ENCODE data around the gene LRP2.

Gene LRP2

DNA sequence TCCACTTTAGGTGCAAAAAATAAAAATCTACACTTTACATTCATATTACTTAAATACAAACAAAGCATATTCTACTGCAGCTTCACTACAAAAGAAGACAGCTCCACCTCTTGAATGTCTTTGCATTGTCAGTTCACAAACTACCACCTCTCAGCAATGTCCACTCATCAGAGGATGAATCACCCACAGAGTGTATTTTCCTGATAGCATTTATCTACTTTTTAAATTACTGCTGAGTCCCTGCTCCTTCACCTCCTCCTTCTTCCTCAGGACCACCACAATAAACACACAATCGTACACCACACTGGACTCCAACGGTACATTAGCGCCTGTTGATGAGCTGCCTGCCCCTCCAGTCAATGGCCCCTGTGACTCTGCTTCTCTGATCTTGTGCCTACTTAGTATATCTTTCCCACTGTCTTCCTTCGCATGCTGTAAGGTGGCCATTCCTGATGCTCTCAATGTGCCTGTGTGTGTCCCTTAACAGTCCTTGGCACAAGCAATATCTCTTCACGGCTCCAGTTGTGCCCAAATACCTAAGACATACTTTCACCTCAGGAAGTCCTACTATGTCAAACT, 172.0 kb downstream of the LRP2 start:
- no peak for DNase-seq (ENCODE audit: low spot score)
- in situ Hi-C loops (cut with MboI; ENCODE audit: low sequenced_read_pairs, unreplicated experiment) = no loop called here
- no peak for TF ChIP-seq CTCF (IDR thresholded peaks at IDR 0.05; ENCODE audit: borderline replicate concordance, control extremely low read depth, extremely low read depth, insufficient read depth, missing control alignments)

GRCh38 chr2:169189132-169189531, 173.2 kb downstream of the LRP2 start:
- no peak for DNase-seq (ENCODE audit: low spot score)
- no peak for TF ChIP-seq CTCF (IDR thresholded peaks at IDR 0.05; ENCODE audit: borderline replicate concordance, control extremely low read depth, extremely low read depth, insufficient read depth, missing control alignments)
- in situ Hi-C loops (cut with MboI; ENCODE audit: low sequenced_read_pairs, unreplicated experiment) = no loop called here

- in situ Hi-C loops (cut with MboI; ENCODE audit: low sequenced_read_pairs, unreplicated experiment) = no loop called here
- no peak for DNase-seq (ENCODE audit: low spot score)
- TF ChIP-seq CTCF (IDR thresholded peaks at IDR 0.05; ENCODE audit: borderline replicate concordance, control extremely low read depth, extremely low read depth, insufficient read depth, missing control alignments) = no peak
Measured at GRCh38 chr2:169185711-169186110, 176.6 kb downstream of the LRP2 start.

- in situ Hi-C loops (cut with MboI; ENCODE audit: low sequenced_read_pairs, unreplicated experiment) = no loop called here
- no peak for TF ChIP-seq CTCF (IDR thresholded peaks at IDR 0.05; ENCODE audit: borderline replicate concordance, control extremely low read depth, extremely low read depth, insufficient read depth, missing control alignments)
- DNase-seq (ENCODE audit: low spot score) = no peak
Measured at GRCh38 chr2:169184074-169184473, 178.3 kb downstream of the LRP2 start.

DNA sequence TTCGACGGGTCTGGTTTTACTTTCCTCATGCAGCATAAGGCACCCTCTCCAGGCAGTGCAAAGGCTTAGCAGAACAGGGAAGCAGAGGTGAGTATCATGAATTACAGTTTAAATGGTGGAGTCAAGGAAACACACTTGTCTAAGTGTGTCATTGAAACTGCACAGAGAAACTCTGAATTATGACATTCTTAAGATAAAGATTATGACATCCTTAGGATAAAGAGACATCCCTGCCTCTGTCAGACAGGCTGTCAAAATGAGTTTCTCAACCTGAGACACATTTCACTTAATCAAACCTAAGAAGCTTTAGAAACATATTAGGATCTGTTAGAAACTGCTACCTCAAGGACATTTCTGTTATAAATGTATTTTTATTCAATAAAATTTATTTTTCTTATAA, 179.8 kb downstream of the LRP2 start:
- TF ChIP-seq CTCF (IDR thresholded peaks at IDR 0.05; ENCODE audit: borderline replicate concordance, control extremely low read depth, extremely low read depth, insufficient read depth, missing control alignments) = no peak
- in situ Hi-C loops (cut with MboI; ENCODE audit: low sequenced_read_pairs, unreplicated experiment) = no loop called here
- DNase-seq (ENCODE audit: low spot score) = no peak

DNA sequence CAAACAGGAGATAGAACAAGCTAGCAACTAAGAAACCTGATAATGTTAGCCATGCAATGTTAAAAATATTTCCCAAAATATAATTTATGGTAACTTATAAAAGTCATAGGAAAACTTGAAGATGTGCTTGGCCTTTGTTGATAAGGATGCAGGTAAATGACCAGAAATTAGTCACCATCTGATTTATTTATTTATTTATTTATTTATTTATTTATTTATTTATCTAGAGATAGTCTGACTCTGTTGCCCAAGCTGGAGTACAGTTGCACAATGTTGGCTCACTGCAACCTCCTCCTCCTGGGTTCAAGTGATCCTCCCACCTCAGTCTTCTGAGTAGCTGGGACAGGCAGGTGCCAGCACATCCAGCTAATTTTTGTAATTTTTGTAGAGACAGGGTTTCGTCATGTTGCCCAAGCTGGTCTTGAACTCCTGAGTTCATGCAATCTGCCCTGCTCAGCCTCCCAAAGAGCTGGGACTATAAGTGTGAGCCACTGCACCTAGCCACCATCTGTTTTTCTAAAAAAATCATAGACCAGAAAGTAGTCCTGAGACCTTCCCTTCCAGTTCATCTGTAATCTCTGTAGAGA, 183.4 kb downstream of the LRP2 start:
- TF ChIP-seq CTCF (IDR thresholded peaks at IDR 0.05; ENCODE audit: borderline replicate concordance, control extremely low read depth, extremely low read depth, insufficient read depth, missing control alignments) = no peak
- in situ Hi-C loops (cut with MboI; ENCODE audit: low sequenced_read_pairs, unreplicated experiment) = no loop called here

More for the DNA sequence above, 183.4 kb downstream of the LRP2 start:
- no peak for DNase-seq (ENCODE audit: low spot score)
